B cell (primary cell): ENCODE data around the gene AMBRA1. TPM values are rescaled to one million over a fixed set of nuclear protein-coding genes. Genes with fewer than 3 reads are reported as not detected.

Experiments used
- ATAC-seq: fragments of 200-7000 bp; cut with Tn5 transposase; one replicate; pipeline ENCODE4 v1.10.0; 2021; ENCODE audit warnings: low read depth, mild to moderate bottlenecking, moderate number of reproducible peaks, moderate library complexity
- CTCF ChIA-PET: fragments of 350-600 bp; sonication (Branson Sonifier 250); formaldehyde crosslinking; loops from one replicate; lab custom pipeline; 2021; ENCODE audit warnings: antibody characterized with exemption, inconsistent platforms; lab: Charles Lee
- POLR2A ChIA-PET: fragments of 350-600 bp; sonication (Branson Sonifier 250); formaldehyde crosslinking; loops from one replicate; lab custom pipeline; 2021; ENCODE audit warnings: antibody characterized with exemption; lab: Charles Lee
- DNase-seq: peaks from one replicate; pipeline ENCODE4 v3.0.0; 2013
- H2AFZ ChIP-seq: 2 replicates; pipeline ENCODE4 v1.6.1; 2012; ENCODE audit warnings: mild to moderate bottlenecking, low read depth, low read length; ENCODE audit not compliant: insufficient read depth, poor library complexity, severe bottlenecking
- H3K27ac ChIP-seq, 2 donors: 1 replicate in 1 of 2; 2 replicates in 1 of 2; pipeline ENCODE4 v1.5.1; 2012 to 2013; ENCODE audit warnings: low read length in 2 of 2, mild to moderate bottlenecking in 2 of 2, moderate library complexity in 1 of 2
- H3K27me3 ChIP-seq, 4 experiments: fragments of 200-600 bp in 1 of 4; sonication (generic) in 1 of 4; replicated peaks in 1 of 4; 1 replicate in 2 of 4; 2 replicates in 2 of 4; pipeline versions ENCODE4 v1.6.1 to v1.7.0; 2013 to 2016; ENCODE audit warnings: low read length in 3 of 4, mild to moderate bottlenecking in 2 of 4, mixed read lengths in 1 of 4, moderate library complexity in 1 of 4; ENCODE audit not compliant: insufficient read depth in 4 of 4, control insufficient read depth in 3 of 4; ENCODE audit errors: control extremely low read depth in 1 of 4
- H3K36me3 ChIP-seq, 2 experiments: replicated peaks in 1 of 2; 1 replicate in 1 of 2; 2 replicates in 1 of 2; pipeline versions ENCODE4 v1.6.1 to v1.7.1; 2013; ENCODE audit warnings: low read length in 1 of 2; ENCODE audit not compliant: insufficient read depth in 2 of 2, control insufficient read depth in 1 of 2; ENCODE audit errors: control extremely low read depth in 1 of 2, extremely low read depth in 1 of 2
- H3K4me1 ChIP-seq, 2 donors: fragments of 200-600 bp in 1 of 2; sonication (generic) in 1 of 2; 1 replicate in 1 of 2; 2 replicates in 1 of 2; pipeline versions ENCODE4 v1.5.1 to v1.6.1; 2013 to 2017; ENCODE audit warnings: low read length in 2 of 2; ENCODE audit not compliant: control insufficient read depth in 2 of 2, insufficient read depth in 2 of 2
- H3K4me2 ChIP-seq: replicated peaks from 2 replicates; pipeline ENCODE3; 2012; ENCODE audit warnings: mild to moderate bottlenecking, low read depth, low read length; ENCODE audit not compliant: poor library complexity, severe bottlenecking
- H3K4me3 ChIP-seq, 5 experiments: fragments of 200-600 bp in 1 of 5; sonication (generic) in 1 of 5; 1 replicate in 3 of 5; 2 replicates in 2 of 5; pipeline versions ENCODE4 v1.5.1 to v1.7.0; 2011 to 2016; ENCODE audit warnings: low read length in 4 of 5, mild to moderate bottlenecking in 4 of 5, low read depth in 2 of 5, control low read depth in 1 of 5, moderate library complexity in 1 of 5; ENCODE audit not compliant: insufficient read depth in 1 of 5; ENCODE audit errors: control extremely low read depth in 1 of 5, extremely low read depth in 1 of 5
- H3K79me2 ChIP-seq: fragments of 200-600 bp; sonication (generic); one replicate; pipeline ENCODE4 v1.6.0; 2016; ENCODE audit warnings: low read length; ENCODE audit not compliant: control insufficient read depth, insufficient read depth
- H3K9ac ChIP-seq: fragments of 200-600 bp; sonication (generic); 2 replicates; pipeline ENCODE4 v1.6.1; 2017; ENCODE audit warnings: mild to moderate bottlenecking, low read length, moderate library complexity
- H3K9me3 ChIP-seq, 3 donors: one replicate each; pipeline versions ENCODE4 v1.6.1 to v1.7.1; 2013; ENCODE audit warnings: low read length in 2 of 3; ENCODE audit not compliant: control insufficient read depth in 2 of 3, insufficient read depth in 1 of 3; ENCODE audit errors: control extremely low read depth in 1 of 3
- H4K20me1 ChIP-seq: 2 replicates; pipeline ENCODE4 v1.6.0; 2012; ENCODE audit warnings: mild to moderate bottlenecking, low read length; ENCODE audit not compliant: insufficient read depth, control insufficient read depth, poor library complexity, severe bottlenecking
- H3K27ac Mint-ChIP-seq: one replicate; pipeline ENCODE4 v1.8.0; 2021; ENCODE audit warnings: mixed read lengths
- H3K27me3 Mint-ChIP-seq: one replicate; pipeline ENCODE4 v1.8.0; 2021; ENCODE audit warnings: mixed read lengths
- H3K4me1 Mint-ChIP-seq: one replicate; pipeline ENCODE4 v1.8.0; 2021; ENCODE audit warnings: mixed read lengths
- H3K4me3 Mint-ChIP-seq: one replicate; pipeline ENCODE4 v1.8.0; 2021; ENCODE audit warnings: mixed read lengths
- H3K9me3 Mint-ChIP-seq: one replicate; pipeline ENCODE4 v1.8.0; 2022; ENCODE audit warnings: mixed read lengths; ENCODE audit not compliant: insufficient read depth
- EZH2 ChIP-seq: IDR thresholded peaks from 2 replicates; pipeline ENCODE4 v1.6.1; 2012; ENCODE audit warnings: borderline replicate concordance, low read depth, mild to moderate bottlenecking, moderate library complexity, low read length; ENCODE audit not compliant: insufficient read depth, poor library complexity, severe bottlenecking
- WGBS: methylation state at CpG from one replicate; pipeline ENCODE4 v1.1.5; 2013; ENCODE audit warnings: missing lambda C conversion rate; ENCODE audit not compliant: insufficient coverage; 5-methylcytosine and 5-hydroxymethylcytosine counted together
- intact Hi-C: fragments of 100-400 bp; cut with micrococcal nuclease; formaldehyde crosslinking; loops from one replicate; pipeline ENCODE4 v1.10.0; 2022
- polyA minus RNA-seq: library from RNA; depleted of rRNA, polyadenylated mRNA; stranded (reverse); fragments of >200 nt; gene quantifications from 2 replicates; pipeline ENCODE4 v1.2.3, GENCODE V29; 2012
- polyA plus RNA-seq: library from polyadenylated mRNA; depleted of rRNA; stranded (reverse); fragments of >200 nt; gene quantifications from 2 replicates; pipeline ENCODE4 v1.2.3, GENCODE V29; 2012
- total RNA-seq, 2 donors: library from RNA; stranded (reverse); fragments of 120-200 nt in 1 of 2; gene quantifications; 1 replicate in 1 of 2; 2 replicates in 1 of 2; pipeline versions ENCODE4 v1.2.3 to v1.2.4, GENCODE V29; 2013 to 2022
- TF ChIP-seq, protein P1 (sequence below): fragments of 200-600 bp; IDR thresholded peaks from one replicate; pipeline ENCODE4 v1.8.0; 2022; ENCODE audit warnings: antibody characterized with exemption, mild to moderate bottlenecking

AMBRA1 gene, protein sequence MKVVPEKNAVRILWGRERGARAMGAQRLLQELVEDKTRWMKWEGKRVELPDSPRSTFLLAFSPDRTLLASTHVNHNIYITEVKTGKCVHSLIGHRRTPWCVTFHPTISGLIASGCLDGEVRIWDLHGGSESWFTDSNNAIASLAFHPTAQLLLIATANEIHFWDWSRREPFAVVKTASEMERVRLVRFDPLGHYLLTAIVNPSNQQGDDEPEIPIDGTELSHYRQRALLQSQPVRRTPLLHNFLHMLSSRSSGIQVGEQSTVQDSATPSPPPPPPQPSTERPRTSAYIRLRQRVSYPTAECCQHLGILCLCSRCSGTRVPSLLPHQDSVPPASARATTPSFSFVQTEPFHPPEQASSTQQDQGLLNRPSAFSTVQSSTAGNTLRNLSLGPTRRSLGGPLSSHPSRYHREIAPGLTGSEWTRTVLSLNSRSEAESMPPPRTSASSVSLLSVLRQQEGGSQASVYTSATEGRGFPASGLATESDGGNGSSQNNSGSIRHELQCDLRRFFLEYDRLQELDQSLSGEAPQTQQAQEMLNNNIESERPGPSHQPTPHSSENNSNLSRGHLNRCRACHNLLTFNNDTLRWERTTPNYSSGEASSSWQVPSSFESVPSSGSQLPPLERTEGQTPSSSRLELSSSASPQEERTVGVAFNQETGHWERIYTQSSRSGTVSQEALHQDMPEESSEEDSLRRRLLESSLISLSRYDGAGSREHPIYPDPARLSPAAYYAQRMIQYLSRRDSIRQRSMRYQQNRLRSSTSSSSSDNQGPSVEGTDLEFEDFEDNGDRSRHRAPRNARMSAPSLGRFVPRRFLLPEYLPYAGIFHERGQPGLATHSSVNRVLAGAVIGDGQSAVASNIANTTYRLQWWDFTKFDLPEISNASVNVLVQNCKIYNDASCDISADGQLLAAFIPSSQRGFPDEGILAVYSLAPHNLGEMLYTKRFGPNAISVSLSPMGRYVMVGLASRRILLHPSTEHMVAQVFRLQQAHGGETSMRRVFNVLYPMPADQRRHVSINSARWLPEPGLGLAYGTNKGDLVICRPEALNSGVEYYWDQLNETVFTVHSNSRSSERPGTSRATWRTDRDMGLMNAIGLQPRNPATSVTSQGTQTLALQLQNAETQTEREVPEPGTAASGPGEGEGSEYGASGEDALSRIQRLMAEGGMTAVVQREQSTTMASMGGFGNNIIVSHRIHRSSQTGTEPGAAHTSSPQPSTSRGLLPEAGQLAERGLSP (N-terminal part only)
- 36.1 and 47.4 TPM in 2 replicates for total RNA-seq
- 21.4 TPM for total RNA-seq (2013)
- 13.8 and 16.8 TPM in 2 replicates for polyA plus RNA-seq
- polyA minus RNA-seq: 28.1 and 30.8 TPM in 2 replicates

DNA sequence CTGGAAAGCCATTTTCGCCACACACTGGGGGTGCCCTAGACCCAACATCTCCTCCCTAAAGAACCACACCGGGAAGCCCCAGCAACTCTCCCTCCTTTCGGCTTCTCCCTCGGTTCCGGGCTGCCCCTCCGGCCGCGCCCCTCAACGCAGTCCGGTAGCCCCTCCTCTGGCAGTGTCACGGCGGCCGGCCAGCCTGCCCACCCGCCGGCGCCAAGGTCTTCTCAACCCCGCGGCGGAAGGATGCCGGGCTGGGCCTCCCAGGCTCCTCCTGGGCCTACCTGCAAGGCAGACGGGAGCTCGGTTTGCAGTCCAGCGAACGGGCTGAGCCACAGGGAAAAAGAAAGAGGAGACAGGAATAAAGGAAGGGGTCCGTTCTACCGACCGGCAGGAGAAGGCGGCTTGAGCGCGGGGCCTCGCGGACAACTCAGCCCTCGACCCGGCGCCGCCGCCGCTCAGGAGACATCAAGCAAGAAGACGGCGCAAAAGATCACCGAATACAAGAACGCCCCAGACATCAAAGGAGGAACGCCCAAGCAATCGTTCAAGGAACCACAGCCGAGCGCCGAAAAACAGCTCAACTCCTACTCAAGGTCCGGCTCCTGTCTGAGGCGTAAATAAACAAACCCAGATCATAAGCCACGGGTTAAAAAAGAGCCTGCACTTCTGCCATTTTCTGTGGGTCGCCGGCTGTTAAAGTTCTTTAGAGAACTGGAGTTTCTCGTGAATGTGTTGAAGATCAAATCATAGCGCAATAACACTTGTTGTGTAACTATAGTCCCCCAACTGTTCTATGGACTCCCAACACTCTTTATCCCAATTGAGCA, at the start of gene AMBRA1:
AMBRA1 (minus strand) TSS at position 474 of the 824 bp plus-strand sequence. CDS start 45,643 bp downstream, outside the sequence.
- intact Hi-C loops: loop anchor here (1.0 kb wide), 3 partner anchors 24 to 107 kb away; partner anchors contain the start of genes ARHGAP1, ATG13 and HARBI1
- WGBS: under 1% methylated on average over 48 of the region's 54 CpGs
- peaks cover 34% of the 10 kb centered on the region for H4K20me1 ChIP-seq
- no peaks in the 10 kb centered on the region for H3K27me3 ChIP-seq
- CTCF ChIA-PET: interaction anchor here (1.2 to 1.6 kb wide), 5 partner anchors 24 to 106 kb away, joined by 3 to 9 read pairs (median 3); partner anchors contain the start of genes ARHGAP1, ATG13, HARBI1 and ZNF408
- Mint-ChIP-seq H3K27ac (peak within 1 kb of the TSS; percentile 91), H3K27me3 (no peaks in the 10 kb centered on the region), H3K4me1 (peaks cover 39% of the 10 kb centered on the region), H3K9me3 (no peaks in the 10 kb centered on the region), H3K4me3 (peak within 1 kb of the TSS; percentile 93)
- peak within 1 kb of the TSS; percentile 86 for H2AFZ ChIP-seq
- H3K79me2 ChIP-seq: peaks cover 63% of the 10 kb centered on the region
- H3K9me3 ChIP-seq: no peaks in the 10 kb centered on the region
- H3K9ac ChIP-seq: peak within 1 kb of the TSS; percentile 94
- H3K4me2 ChIP-seq: peak within 1 kb of the TSS; percentile 99
- no peak for TF ChIP-seq EZH2
- TF ChIP-seq, protein P1, sequence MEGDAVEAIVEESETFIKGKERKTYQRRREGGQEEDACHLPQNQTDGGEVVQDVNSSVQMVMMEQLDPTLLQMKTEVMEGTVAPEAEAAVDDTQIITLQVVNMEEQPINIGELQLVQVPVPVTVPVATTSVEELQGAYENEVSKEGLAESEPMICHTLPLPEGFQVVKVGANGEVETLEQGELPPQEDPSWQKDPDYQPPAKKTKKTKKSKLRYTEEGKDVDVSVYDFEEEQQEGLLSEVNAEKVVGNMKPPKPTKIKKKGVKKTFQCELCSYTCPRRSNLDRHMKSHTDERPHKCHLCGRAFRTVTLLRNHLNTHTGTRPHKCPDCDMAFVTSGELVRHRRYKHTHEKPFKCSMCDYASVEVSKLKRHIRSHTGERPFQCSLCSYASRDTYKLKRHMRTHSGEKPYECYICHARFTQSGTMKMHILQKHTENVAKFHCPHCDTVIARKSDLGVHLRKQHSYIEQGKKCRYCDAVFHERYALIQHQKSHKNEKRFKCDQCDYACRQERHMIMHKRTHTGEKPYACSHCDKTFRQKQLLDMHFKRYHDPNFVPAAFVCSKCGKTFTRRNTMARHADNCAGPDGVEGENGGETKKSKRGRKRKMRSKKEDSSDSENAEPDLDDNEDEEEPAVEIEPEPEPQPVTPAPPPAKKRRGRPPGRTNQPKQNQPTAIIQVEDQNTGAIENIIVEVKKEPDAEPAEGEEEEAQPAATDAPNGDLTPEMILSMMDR: no peak
- peaks cover 18 to 21% of the 10 kb centered on the region in 2 donors for H3K4me1 ChIP-seq
- no peaks in the 10 kb centered on the region for H3K36me3 ChIP-seq
- POLR2A ChIA-PET: interaction anchor here (0.9 to 1.9 kb wide), 4 partner anchors 19 to 33 kb away, joined by 5 to 10 read pairs (median 6); partner anchors contain the start of genes ATG13 and HARBI1
- DNase-seq: peak; percentile 90
- H3K27ac ChIP-seq: peak within 1 kb of the TSS; percentile 58 to 78
- peak; percentile 92 for ATAC-seq
- H3K4me3 ChIP-seq: peak within 1 kb of the TSS; percentile 71 to 98 (median 80)
